HCT116 (cell line): Measurements from ENCODE around the gene BRINP2.

Experiments
- CTCF ChIP-seq, 3 experiments: fragments of 200-600 bp in 1 of 3; sonication (generic) in 1 of 3; IDR thresholded peaks in 2 of 3; conservative IDR thresholded peaks in 1 of 3; 2 replicates each; pipeline ENCODE4 v1.5.1; 2012 to 2017; ENCODE audit warnings: low read depth in 2 of 3, low read length in 2 of 3, antibody characterized with exemption in 1 of 3, borderline replicate concordance in 1 of 3, control low read depth in 1 of 3, mild to moderate bottlenecking in 1 of 3, mixed read lengths in 1 of 3, mixed run types in 1 of 3, moderate library complexity in 1 of 3; ENCODE audit not compliant: insufficient read depth in 1 of 3
- POLR2A ChIP-seq: IDR thresholded peaks from 2 replicates; pipeline ENCODE4 v1.7.0; 2011; ENCODE audit warnings: borderline replicate concordance; ENCODE audit not compliant: insufficient read depth, insufficient read length; ENCODE audit errors: extremely low read depth
- SIN3A ChIP-seq: IDR thresholded peaks from 2 replicates; pipeline ENCODE4 v1.6.1; 2012; ENCODE audit warnings: low read depth
- ZBTB33 ChIP-seq: IDR thresholded peaks from 2 replicates; pipeline ENCODE4 v1.6.1; 2011; ENCODE audit warnings: mild to moderate bottlenecking, low read length, moderate library complexity; ENCODE audit not compliant: insufficient replicate concordance; ENCODE audit errors: extremely low read depth

GRCh38 chr1:177289532-177289931 is 118.8 kb downstream of the BRINP2 start:
- no peak for TF ChIP-seq POLR2A
- no peak for TF ChIP-seq ZBTB33
- TF ChIP-seq CTCF (IDR thresholded peaks at IDR 0.05 in 2 of 3, conservative IDR thresholded peaks at IDR 0.05 in 1 of 3; ENCODE audit: borderline replicate concordance in 1 of 3, insufficient read depth in 1 of 3, low read depth in 2 of 3, low read length in 2 of 3) = no peak
- TF ChIP-seq SIN3A = no peak
